Heart left ventricle (tissue), 13 donors: Measurements from ENCODE around the gene ADD2.

Source experiments
- POLR2A ChIP-seq, 2 donors: fragments of 450-650 bp; IDR thresholded peaks; one replicate each; pipeline ENCODE4 v1.6.1; 2017; ENCODE audit warnings: antibody characterized with exemption in 2 of 2, mild to moderate bottlenecking in 2 of 2, moderate library complexity in 2 of 2
- TF ChIP-seq, protein P1 (sequence below), 12 donors: fragments of 200-600 bp; sonication (generic) in 4 of 12; IDR thresholded peaks; one replicate each; pipeline versions ENCODE4 v1.5.0 to v1.8.0; 2018 to 2022; ENCODE audit warnings: antibody characterized with exemption in 12 of 12, mild to moderate bottlenecking in 5 of 12
- donor health status: ischemic (EF 13 %, LVEDD 7.1; RV severe dilation, severe dysfunction).
- donor health status: DM: no; HTN: yes; CAD: no.
- donor health status: DM: no; HTN: no; CAD: no.
- donor health status: ischemic (EF 25% LVEDD 6.9; RV normal size, moderate dysfunction).
- donor health status: ischemic (EF 25% LVEDD 5.7; RV mildly dilated, moderate dysfunction).
- donor health status: ischemic (EF 35%, LVEDD 5.7; RV mildly dilated, moderate dysfunction).
- donor health status: nonischemic (EF 11% LVEDD 7.7; RV severe dilation, severe dysfunction).
- donor health status: DM: yes; HTN: yes; CAD: no.
- donor health status: PGD.
- donor health status: ischemic (EF 29% LVEDD 5.4; RV normal size, mild dysfunction).
- donor health status: nonischemic (EF 23%, LVEDD 6.1; RV moderate dilation, normal function).

DNA sequence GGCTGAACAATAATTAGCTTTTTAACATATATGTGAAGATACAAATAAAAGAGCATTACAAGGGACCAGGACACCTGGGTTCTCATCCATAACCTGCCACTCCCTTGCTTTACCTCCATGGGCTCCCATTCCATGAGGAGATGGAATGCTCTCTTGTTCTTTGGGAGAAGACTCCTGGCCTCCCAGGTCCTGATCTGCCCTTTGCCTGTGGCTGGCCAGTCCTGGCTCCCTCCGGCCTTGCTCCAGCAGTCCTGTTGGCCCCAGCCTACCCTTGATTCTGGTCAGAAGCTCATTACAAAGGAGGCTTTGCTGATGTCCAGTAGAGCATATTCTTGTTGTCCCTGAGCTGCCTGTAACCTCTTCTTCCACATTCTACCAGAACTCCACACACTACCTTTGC is 60.3 kb downstream of the ADD2 start:
- TF ChIP-seq, protein P1, sequence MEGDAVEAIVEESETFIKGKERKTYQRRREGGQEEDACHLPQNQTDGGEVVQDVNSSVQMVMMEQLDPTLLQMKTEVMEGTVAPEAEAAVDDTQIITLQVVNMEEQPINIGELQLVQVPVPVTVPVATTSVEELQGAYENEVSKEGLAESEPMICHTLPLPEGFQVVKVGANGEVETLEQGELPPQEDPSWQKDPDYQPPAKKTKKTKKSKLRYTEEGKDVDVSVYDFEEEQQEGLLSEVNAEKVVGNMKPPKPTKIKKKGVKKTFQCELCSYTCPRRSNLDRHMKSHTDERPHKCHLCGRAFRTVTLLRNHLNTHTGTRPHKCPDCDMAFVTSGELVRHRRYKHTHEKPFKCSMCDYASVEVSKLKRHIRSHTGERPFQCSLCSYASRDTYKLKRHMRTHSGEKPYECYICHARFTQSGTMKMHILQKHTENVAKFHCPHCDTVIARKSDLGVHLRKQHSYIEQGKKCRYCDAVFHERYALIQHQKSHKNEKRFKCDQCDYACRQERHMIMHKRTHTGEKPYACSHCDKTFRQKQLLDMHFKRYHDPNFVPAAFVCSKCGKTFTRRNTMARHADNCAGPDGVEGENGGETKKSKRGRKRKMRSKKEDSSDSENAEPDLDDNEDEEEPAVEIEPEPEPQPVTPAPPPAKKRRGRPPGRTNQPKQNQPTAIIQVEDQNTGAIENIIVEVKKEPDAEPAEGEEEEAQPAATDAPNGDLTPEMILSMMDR (IDR thresholded peaks at IDR 0.05), result no peak
- no peak for TF ChIP-seq POLR2A (IDR thresholded peaks at IDR 0.05)
